GM18499 (cell line): ENCODE results near the gene OGDH.
"Not testable (repeated sequence)": the region's sequence is repeated elsewhere in the genome, so short reads cannot be mapped to it uniquely, and the experiment has no call there.

Source experiments
- ATAC-seq: cut with Tn5 transposase; IDR thresholded peaks from one replicate; pipeline ENCODE4 v1.9.1; 2021; ENCODE audit warnings: moderate number of reproducible peaks; ENCODE audit not compliant: insufficient read depth, unreplicated experiment

Gene OGDH

GRCh38 chr7:44698046-44698580, 91.7 kb downstream of the OGDH start:
- no peak for ATAC-seq

- not testable (repeated sequence) for ATAC-seq
Observed at GRCh38 chr7:44699598-44699997, 93.2 kb downstream of the OGDH start.

GRCh38 chr7:44700322-44700721, 93.9 kb downstream of the OGDH start:
- ATAC-seq: no peak

GRCh38 chr7:44703391-44703790, 97.0 kb downstream of the OGDH start:
- not testable (repeated sequence) for ATAC-seq

- ATAC-seq: no peak
Observed at GRCh38 chr7:44703921-44704320, 97.5 kb downstream of the OGDH start.

- no peak for ATAC-seq
Observed at GRCh38 chr7:44705434-44705833, 99.0 kb downstream of the OGDH start.

GRCh38 chr7:44706788-44707557, 100.5 kb downstream of the OGDH start:
- ATAC-seq: no peak

GRCh38 chr7:44707558-44708230, 101.3 kb downstream of the OGDH start:
- no peak for ATAC-seq

- ATAC-seq: no peak
Observed at GRCh38 chr7:44709011-44709915, 102.8 kb downstream of the OGDH start.

GRCh38 chr7:44709945-44710596, 103.6 kb downstream of the OGDH start:
- ATAC-seq: no peak

- no peak for ATAC-seq
Observed at GRCh38 chr7:44711528-44711927, 105.1 kb downstream of the OGDH start.

- ATAC-seq: no peak
Observed at GRCh38 chr7:44712012-44712411, 105.6 kb downstream of the OGDH start.

- ATAC-seq: no peak
Observed at GRCh38 chr7:44713141-44713540, 106.7 kb downstream of the OGDH start.

- ATAC-seq: no peak
Observed at GRCh38 chr7:44713680-44714335, 107.4 kb downstream of the OGDH start.

- ATAC-seq: no peak
Observed at GRCh38 chr7:44716205-44716604, 109.8 kb downstream of the OGDH start.

GRCh38 chr7:44720301-44720700, 113.9 kb downstream of the OGDH start:
- ATAC-seq: no peak

GRCh38 chr7:44724276-44724675, 117.8 kb downstream of the OGDH start:
- ATAC-seq: no peak

- ATAC-seq: not testable (repeated sequence)
Observed at GRCh38 chr7:44726250-44726649, 119.8 kb downstream of the OGDH start.

- ATAC-seq: no peak
Observed at GRCh38 chr7:44727158-44727936, 120.9 kb downstream of the OGDH start.
